ENCODE measurements around the gene GPA33.

GPA33 gene

GRCh38 chr1:167105271-167106118, 15.3 kb upstream of the GPA33 start:
- Histone ChIP-seq H3K9me3 (ENCODE audit: insufficient read depth, low read length) (no peaks in the 10 kb centered on the region), H4K20me1 (ENCODE audit: low read depth, low read length) (no peaks in the 10 kb centered on the region), H3K9me2 (replicated peaks; ENCODE audit: insufficient read depth, low read length) (no peaks in the 10 kb centered on the region), H3K27me3 (ENCODE audit: low read length) (no peaks in the 10 kb centered on the region), H2AFZ (ENCODE audit: low read depth, low read length, severe bottlenecking) (no peak overlapping the region), H3K4me3 (ENCODE audit: insufficient read depth, low read length, poor library complexity, severe bottlenecking) (no peak overlapping the region), H3K36me3 (ENCODE audit: low read length) (no peaks in the 10 kb centered on the region), H3K79me2 (ENCODE audit: insufficient read depth, low read length) (no peaks in the 10 kb centered on the region), H3K27ac (ENCODE audit: low read depth, low read length) (no peak overlapping the region), H3K4me2 (ENCODE audit: low read depth, low read length, poor library complexity, severe bottlenecking) (no peak overlapping the region), H3F3A (ENCODE audit: insufficient read depth) (no peaks in the 10 kb centered on the region), H3K9ac (ENCODE audit: low read length) (no peak overlapping the region)
- TF ChIP-seq EZH2phosphoT487 (conservative IDR thresholded peaks at IDR 0.05; ENCODE audit: low read length): no peak
- TF ChIP-seq, protein P1, sequence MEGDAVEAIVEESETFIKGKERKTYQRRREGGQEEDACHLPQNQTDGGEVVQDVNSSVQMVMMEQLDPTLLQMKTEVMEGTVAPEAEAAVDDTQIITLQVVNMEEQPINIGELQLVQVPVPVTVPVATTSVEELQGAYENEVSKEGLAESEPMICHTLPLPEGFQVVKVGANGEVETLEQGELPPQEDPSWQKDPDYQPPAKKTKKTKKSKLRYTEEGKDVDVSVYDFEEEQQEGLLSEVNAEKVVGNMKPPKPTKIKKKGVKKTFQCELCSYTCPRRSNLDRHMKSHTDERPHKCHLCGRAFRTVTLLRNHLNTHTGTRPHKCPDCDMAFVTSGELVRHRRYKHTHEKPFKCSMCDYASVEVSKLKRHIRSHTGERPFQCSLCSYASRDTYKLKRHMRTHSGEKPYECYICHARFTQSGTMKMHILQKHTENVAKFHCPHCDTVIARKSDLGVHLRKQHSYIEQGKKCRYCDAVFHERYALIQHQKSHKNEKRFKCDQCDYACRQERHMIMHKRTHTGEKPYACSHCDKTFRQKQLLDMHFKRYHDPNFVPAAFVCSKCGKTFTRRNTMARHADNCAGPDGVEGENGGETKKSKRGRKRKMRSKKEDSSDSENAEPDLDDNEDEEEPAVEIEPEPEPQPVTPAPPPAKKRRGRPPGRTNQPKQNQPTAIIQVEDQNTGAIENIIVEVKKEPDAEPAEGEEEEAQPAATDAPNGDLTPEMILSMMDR (IDR thresholded peaks at IDR 0.05; ENCODE audit: insufficient read depth, low read length, poor library complexity, severe bottlenecking): no peak

- Histone ChIP-seq H3K27me3 (ENCODE audit: low read length) (no peaks in the 10 kb centered on the region), H3K27ac (ENCODE audit: low read depth, low read length) (no peak overlapping the region), H3K36me3 (ENCODE audit: low read length) (no peaks in the 10 kb centered on the region), H3K4me3 (ENCODE audit: insufficient read depth, low read length, poor library complexity, severe bottlenecking) (no peak overlapping the region), H3F3A (ENCODE audit: insufficient read depth) (no peaks in the 10 kb centered on the region), H3K79me2 (ENCODE audit: insufficient read depth, low read length) (no peaks in the 10 kb centered on the region), H3K9me3 (ENCODE audit: insufficient read depth, low read length) (no peaks in the 10 kb centered on the region), H2AFZ (ENCODE audit: low read depth, low read length, severe bottlenecking) (no peak overlapping the region), H3K9me2 (replicated peaks; ENCODE audit: insufficient read depth, low read length) (no peaks in the 10 kb centered on the region), H3K4me2 (ENCODE audit: low read depth, low read length, poor library complexity, severe bottlenecking) (no peak overlapping the region), H4K20me1 (ENCODE audit: low read depth, low read length) (no peaks in the 10 kb centered on the region), H3K9ac (ENCODE audit: low read length) (no peak overlapping the region)
- TF ChIP-seq, protein P1 (IDR thresholded peaks at IDR 0.05; ENCODE audit: insufficient read depth, low read length, poor library complexity, severe bottlenecking): no peak
- TF ChIP-seq EZH2phosphoT487 (conservative IDR thresholded peaks at IDR 0.05; ENCODE audit: low read length): no peak
Measured at GRCh38 chr1:167104256-167104633, 14.1 kb upstream of the GPA33 start.

DNA sequence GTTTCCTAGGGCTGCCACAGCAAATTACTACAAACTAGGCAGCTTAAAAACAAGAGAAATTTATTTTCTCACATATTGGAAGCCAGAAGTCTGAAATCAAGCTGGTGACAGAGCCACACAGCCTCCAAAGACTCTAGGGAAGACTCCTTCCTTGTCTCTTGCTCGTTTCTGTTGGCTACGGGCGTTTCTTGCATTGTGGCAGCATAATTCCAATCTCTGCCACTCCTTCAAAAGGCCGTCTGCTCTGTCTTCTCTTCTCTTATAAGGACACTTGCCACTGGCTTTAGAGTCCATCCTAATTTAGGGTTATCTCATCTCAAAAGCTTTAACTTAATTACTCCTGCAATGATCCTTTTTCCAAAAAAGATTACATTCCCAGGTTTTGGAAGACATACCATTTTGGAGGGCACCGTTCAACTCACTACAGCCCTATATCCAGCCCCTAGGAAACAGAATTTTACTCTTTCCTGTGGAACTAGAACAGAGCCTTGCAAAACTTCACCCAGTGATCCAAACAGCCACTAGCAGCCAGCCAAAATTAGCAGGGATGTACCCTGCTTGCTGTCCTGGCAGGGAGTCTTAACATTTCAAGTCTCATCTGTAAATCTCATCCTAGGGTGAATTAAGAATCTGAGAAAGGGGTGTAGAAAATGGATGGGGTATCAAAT, 12.9 kb upstream of the GPA33 start:
- Histone ChIP-seq H4K20me1 (ENCODE audit: low read depth, low read length) (no peaks in the 10 kb centered on the region), H3K27ac (ENCODE audit: low read depth, low read length) (no peak overlapping the region), H3K36me3 (ENCODE audit: low read length) (no peaks in the 10 kb centered on the region), H2AFZ (ENCODE audit: low read depth, low read length, severe bottlenecking) (no peak overlapping the region), H3K27me3 (ENCODE audit: low read length) (no peaks in the 10 kb centered on the region), H3K4me3 (ENCODE audit: insufficient read depth, low read length, poor library complexity, severe bottlenecking) (no peak overlapping the region), H3F3A (ENCODE audit: insufficient read depth) (no peaks in the 10 kb centered on the region), H3K9me2 (replicated peaks; ENCODE audit: insufficient read depth, low read length) (no peaks in the 10 kb centered on the region), H3K9me3 (ENCODE audit: insufficient read depth, low read length) (no peaks in the 10 kb centered on the region), H3K9ac (ENCODE audit: low read length) (no peak overlapping the region), H3K4me2 (ENCODE audit: low read depth, low read length, poor library complexity, severe bottlenecking) (no peak overlapping the region), H3K79me2 (ENCODE audit: insufficient read depth, low read length) (no peaks in the 10 kb centered on the region)
- no peak for TF ChIP-seq EZH2phosphoT487 (conservative IDR thresholded peaks at IDR 0.05; ENCODE audit: low read length)
- TF ChIP-seq, protein P1 (IDR thresholded peaks at IDR 0.05; ENCODE audit: insufficient read depth, low read length, poor library complexity, severe bottlenecking): no peak

All from SU-DHL-6 (cell line).